PFSK-1 (cell line): ENCODE measurements around the gene BFSP1.

Source experiments
- FOXP2 ChIP-seq: optimal IDR thresholded peaks from 2 replicates; pipeline ENCODE3; 2011; ENCODE audit warnings: borderline replicate concordance, control low read depth, inconsistent platforms; ENCODE audit not compliant: insufficient read depth; ENCODE audit errors: extremely low read length, extremely low read depth
- POLR2AphosphoS5 ChIP-seq: IDR thresholded peaks from 2 replicates; pipeline ENCODE4 v1.6.1; 2012; ENCODE audit warnings: low read depth, mild to moderate bottlenecking, control low read depth, low read length, moderate library complexity
- SIN3A ChIP-seq: IDR thresholded peaks from 2 replicates; pipeline ENCODE4 v1.6.1; 2012; ENCODE audit warnings: mild to moderate bottlenecking, low read length, moderate library complexity, borderline replicate concordance; ENCODE audit not compliant: insufficient read depth
- TAF1 ChIP-seq: IDR thresholded peaks from 2 replicates; pipeline ENCODE4 v1.6.1; 2012; ENCODE audit warnings: low read length, control low read depth, borderline replicate concordance; ENCODE audit not compliant: insufficient read depth
- TF ChIP-seq, protein P1 (sequence below), 2 experiments: IDR thresholded peaks; 2 replicates each; pipeline versions ENCODE4 v1.6.1 to v1.8.0; 2011 to 2012; ENCODE audit warnings: low read depth in 2 of 2, low read length in 2 of 2, control low read depth in 1 of 2, inconsistent platforms in 1 of 2, mild to moderate bottlenecking in 1 of 2, moderate library complexity in 1 of 2; ENCODE audit not compliant: insufficient read depth in 1 of 2

BFSP1 gene

GRCh38 chr20:17503301-17504065 is 27.7 kb downstream of the BFSP1 start:
- no peak for TF ChIP-seq SIN3A

GRCh38 chr20:17502105-17502504 is 29.1 kb downstream of the BFSP1 start:
- no peak for TF ChIP-seq POLR2AphosphoS5
- no peak for TF ChIP-seq SIN3A
- TF ChIP-seq TAF1, result no peak
- TF ChIP-seq, protein P1, sequence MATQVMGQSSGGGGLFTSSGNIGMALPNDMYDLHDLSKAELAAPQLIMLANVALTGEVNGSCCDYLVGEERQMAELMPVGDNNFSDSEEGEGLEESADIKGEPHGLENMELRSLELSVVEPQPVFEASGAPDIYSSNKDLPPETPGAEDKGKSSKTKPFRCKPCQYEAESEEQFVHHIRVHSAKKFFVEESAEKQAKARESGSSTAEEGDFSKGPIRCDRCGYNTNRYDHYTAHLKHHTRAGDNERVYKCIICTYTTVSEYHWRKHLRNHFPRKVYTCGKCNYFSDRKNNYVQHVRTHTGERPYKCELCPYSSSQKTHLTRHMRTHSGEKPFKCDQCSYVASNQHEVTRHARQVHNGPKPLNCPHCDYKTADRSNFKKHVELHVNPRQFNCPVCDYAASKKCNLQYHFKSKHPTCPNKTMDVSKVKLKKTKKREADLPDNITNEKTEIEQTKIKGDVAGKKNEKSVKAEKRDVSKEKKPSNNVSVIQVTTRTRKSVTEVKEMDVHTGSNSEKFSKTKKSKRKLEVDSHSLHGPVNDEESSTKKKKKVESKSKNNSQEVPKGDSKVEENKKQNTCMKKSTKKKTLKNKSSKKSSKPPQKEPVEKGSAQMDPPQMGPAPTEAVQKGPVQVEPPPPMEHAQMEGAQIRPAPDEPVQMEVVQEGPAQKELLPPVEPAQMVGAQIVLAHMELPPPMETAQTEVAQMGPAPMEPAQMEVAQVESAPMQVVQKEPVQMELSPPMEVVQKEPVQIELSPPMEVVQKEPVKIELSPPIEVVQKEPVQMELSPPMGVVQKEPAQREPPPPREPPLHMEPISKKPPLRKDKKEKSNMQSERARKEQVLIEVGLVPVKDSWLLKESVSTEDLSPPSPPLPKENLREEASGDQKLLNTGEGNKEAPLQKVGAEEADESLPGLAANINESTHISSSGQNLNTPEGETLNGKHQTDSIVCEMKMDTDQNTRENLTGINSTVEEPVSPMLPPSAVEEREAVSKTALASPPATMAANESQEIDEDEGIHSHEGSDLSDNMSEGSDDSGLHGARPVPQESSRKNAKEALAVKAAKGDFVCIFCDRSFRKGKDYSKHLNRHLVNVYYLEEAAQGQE (IDR thresholded peaks at IDR 0.05; ENCODE audit: insufficient read depth in 1 of 2, low read depth in 2 of 2, low read length in 2 of 2), result no peak

- TF ChIP-seq TAF1 (no peak), POLR2AphosphoS5 (no peak), FOXP2 (no peak), SIN3A (no peak)
- TF ChIP-seq, protein P1 (IDR thresholded peaks at IDR 0.05; ENCODE audit: insufficient read depth in 1 of 2, low read depth in 2 of 2, low read length in 2 of 2), result no peak
Measured at GRCh38 chr20:17501701-17502100, 29.5 kb downstream of the BFSP1 start.

GRCh38 chr20:17500826-17501225 is 30.4 kb downstream of the BFSP1 start:
- no peak for TF ChIP-seq FOXP2
- no peak for TF ChIP-seq TAF1
- no peak for TF ChIP-seq SIN3A
- TF ChIP-seq, protein P1 (IDR thresholded peaks at IDR 0.05; ENCODE audit: insufficient read depth in 1 of 2, low read depth in 2 of 2, low read length in 2 of 2), result no peak

GRCh38 chr20:17500271-17500670 is 30.9 kb downstream of the BFSP1 start:
- TF ChIP-seq TAF1, result no peak
- TF ChIP-seq, protein P1 (IDR thresholded peaks at IDR 0.05; ENCODE audit: insufficient read depth in 1 of 2, low read depth in 2 of 2, low read length in 2 of 2), result no peak
- no peak for TF ChIP-seq POLR2AphosphoS5
- TF ChIP-seq FOXP2, result no peak
- TF ChIP-seq SIN3A, result no peak

- TF ChIP-seq SIN3A (no peak), POLR2AphosphoS5 (no peak)
Measured at GRCh38 chr20:17499041-17499440, 32.1 kb downstream of the BFSP1 start.
